ENCODE results near the gene PSMA4. TPM values are rescaled to one million over a fixed set of nuclear protein-coding genes. Genes with fewer than 3 reads are reported as not detected.
A peak's percentile ranks its signal among the peaks of the same experiment; 100 is the strongest.

PSMA4 gene
- total RNA-seq, 1 donor from 2014 or later = 163 TPM

DNA sequence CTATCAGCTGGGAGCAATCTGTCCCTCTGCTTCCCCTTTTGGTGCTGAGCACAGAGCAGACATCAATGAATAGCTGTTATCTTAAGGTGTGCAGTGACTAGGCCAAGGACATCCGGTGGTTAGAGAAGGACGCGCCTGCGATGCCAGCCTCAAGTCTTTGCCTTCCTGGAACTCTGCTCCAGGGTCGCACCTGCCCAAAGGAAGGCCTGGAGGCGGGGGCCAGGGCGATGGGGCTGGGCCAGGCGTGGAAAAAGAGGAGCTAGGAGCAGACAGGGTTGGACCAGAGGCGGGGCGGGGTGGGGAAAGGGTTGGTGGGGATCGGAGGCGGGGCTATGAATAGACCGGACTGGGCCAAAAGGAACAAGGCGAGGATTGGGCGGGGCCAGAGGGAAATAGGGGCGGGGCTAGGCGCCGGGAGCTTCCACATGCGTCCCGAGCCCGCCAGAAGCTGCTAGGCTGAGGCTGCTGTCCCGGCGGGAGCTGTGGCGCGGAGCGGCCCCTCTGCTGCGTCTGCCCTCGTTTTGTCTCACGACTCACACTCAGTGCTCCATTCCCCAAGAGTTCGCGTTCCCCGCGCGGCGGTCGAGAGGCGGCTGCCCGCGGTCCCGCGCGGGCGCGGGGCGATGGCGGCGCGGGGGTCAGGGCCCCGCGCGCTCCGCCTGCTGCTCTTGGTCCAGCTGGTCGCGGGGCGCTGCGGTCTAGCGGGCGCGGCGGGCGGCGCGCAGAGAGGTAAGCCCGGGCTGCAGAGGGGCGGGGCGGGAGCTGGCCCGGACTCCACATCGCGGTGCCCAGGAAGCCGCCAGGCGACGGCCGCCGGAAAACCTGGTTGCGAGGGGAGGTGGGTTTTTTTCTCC, 25.1 kb downstream of the PSMA4 start, which contains the start of gene CHRNA5:
CHRNA5 (plus strand) TSS at position 424 of the 854 bp plus-strand sequence; CDS start at position 624, 200 bp downstream.
- TF ChIP-seq, protein P1, sequence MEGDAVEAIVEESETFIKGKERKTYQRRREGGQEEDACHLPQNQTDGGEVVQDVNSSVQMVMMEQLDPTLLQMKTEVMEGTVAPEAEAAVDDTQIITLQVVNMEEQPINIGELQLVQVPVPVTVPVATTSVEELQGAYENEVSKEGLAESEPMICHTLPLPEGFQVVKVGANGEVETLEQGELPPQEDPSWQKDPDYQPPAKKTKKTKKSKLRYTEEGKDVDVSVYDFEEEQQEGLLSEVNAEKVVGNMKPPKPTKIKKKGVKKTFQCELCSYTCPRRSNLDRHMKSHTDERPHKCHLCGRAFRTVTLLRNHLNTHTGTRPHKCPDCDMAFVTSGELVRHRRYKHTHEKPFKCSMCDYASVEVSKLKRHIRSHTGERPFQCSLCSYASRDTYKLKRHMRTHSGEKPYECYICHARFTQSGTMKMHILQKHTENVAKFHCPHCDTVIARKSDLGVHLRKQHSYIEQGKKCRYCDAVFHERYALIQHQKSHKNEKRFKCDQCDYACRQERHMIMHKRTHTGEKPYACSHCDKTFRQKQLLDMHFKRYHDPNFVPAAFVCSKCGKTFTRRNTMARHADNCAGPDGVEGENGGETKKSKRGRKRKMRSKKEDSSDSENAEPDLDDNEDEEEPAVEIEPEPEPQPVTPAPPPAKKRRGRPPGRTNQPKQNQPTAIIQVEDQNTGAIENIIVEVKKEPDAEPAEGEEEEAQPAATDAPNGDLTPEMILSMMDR (IDR thresholded peaks at IDR 0.05; ENCODE audit: unreplicated experiment) = no peak
- Mint-ChIP-seq H3K27me3 (ENCODE audit: low read depth) (peaks cover 34% of the 10 kb centered on the region), H3K4me3 (peak within 1 kb of the TSS; percentile 76), H3K36me3 (no peaks in the 10 kb centered on the region), H3K4me1 (peaks cover 10% of the 10 kb centered on the region), H3K27ac (peak within 1 kb of the TSS; percentile 63), H3K9me3 (no peaks in the 10 kb centered on the region)
- peak; percentile 85 to 95 for DNase-seq (ENCODE audit: low spot score in 2 of 2, unreplicated experiment in 2 of 2)

DNA sequence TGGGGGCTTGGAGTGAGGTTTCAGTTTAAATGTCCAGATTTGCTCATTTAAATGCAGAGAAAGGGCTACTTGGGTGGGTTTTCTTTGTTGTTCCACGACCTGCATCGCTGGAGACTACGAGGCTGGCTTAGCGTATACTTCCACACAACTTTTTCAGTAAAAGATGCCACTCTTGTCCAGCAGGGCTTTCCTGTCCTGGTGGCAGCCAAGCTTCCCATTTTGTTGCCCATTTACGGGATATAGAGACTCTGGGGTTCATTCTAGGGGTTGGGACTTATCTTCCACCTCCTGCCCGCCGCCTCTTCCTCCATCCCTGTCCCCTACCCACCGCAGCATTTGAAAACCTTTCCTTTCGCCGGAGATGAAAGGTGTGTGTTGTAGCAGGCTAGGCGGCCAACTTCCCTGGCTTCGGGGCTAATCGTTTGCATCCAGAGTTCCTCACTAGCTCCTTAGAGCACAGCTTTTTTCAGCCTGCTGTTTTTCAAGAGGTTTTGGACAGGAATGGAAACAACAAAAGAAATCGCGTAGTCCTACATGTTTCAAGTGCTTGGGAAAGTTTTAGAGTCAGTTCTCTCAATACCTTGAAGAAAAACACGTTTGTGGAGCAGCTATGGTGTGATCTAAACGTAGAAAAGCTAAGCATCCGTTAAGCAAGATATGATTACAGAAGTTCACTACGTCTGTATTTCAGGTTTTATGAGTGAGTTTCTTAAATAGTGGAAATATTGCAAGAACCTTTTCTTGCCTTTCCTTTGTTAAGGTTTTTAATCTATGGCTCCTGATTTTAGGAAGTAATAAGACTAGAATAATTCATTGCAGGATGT, 25.9 kb downstream of the PSMA4 start:
- peak overlapping the region; percentile 63 for H3K27ac Mint-ChIP-seq
- peak in 1 of 2 experiments; percentile 44 for DNase-seq (ENCODE audit: low spot score in 2 of 2, unreplicated experiment in 2 of 2)
- peaks cover 10% of the 10 kb centered on the region for H3K4me1 Mint-ChIP-seq
- H3K4me3 Mint-ChIP-seq = peak overlapping the region; percentile 75
- peaks cover 34% of the 10 kb centered on the region for H3K27me3 Mint-ChIP-seq (ENCODE audit: low read depth)
- TF ChIP-seq, protein P1 (IDR thresholded peaks at IDR 0.05; ENCODE audit: unreplicated experiment) = peak; percentile 11
- no peaks in the 10 kb centered on the region for H3K36me3 Mint-ChIP-seq
- H3K9me3 Mint-ChIP-seq = no peaks in the 10 kb centered on the region

DNA sequence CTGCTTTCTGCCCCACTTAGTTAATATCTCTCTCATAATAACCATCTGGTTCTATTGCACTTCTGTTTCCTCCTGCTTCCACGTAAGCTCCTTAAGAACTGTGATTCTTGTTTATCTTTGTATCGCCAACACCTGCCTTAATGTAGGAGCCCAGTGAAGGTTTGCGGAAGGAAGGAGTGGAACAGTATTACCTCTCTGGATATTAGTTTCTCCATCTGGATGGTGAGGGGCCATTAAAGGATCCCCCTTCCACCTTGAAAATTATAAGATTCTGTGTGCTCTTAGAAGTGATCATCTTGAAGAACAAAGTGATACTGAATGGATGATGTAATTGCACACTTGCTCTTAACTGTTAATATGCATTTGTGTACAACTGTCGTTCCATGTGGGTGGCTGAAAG, 27.3 kb downstream of the PSMA4 start:
- no peaks in the 10 kb centered on the region for H3K9me3 Mint-ChIP-seq
- no peak overlapping the region for H3K27ac Mint-ChIP-seq
- H3K27me3 Mint-ChIP-seq (ENCODE audit: low read depth) = peaks cover 26% of the 10 kb centered on the region
- no peak for DNase-seq (ENCODE audit: low spot score in 2 of 2, unreplicated experiment in 2 of 2)
- H3K4me3 Mint-ChIP-seq = peak overlapping the region; percentile 4
- peaks cover 11% of the 10 kb centered on the region for H3K4me1 Mint-ChIP-seq
- TF ChIP-seq, protein P1 (IDR thresholded peaks at IDR 0.05; ENCODE audit: unreplicated experiment) = no peak
- no peaks in the 10 kb centered on the region for H3K36me3 Mint-ChIP-seq

DNA sequence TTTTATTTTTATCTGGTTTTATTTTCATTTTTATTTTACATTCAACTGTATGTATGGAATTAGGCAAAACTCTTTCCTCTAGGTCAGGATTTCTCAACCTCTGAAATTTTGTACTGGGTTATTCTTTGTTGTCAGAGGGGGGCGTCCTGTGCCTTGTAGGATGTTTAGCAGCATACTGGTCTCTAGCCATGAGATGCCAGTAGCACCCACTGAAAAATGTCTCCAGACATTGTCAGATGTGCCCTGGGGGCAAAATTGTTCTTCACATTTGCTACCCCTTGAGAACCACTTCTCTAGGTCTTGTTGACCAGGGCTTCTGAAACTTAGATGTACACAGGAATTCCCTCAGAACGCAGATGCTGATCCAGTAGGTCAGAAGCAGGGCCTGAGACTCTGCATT, 30.5 kb downstream of the PSMA4 start:
- H3K27me3 Mint-ChIP-seq (ENCODE audit: low read depth) = peaks cover 11% of the 10 kb centered on the region
- H3K27ac Mint-ChIP-seq = no peak overlapping the region
- H3K9me3 Mint-ChIP-seq = no peaks in the 10 kb centered on the region
- no peak for DNase-seq (ENCODE audit: low spot score in 2 of 2, unreplicated experiment in 2 of 2)
- TF ChIP-seq, protein P1 (IDR thresholded peaks at IDR 0.05; ENCODE audit: unreplicated experiment) = no peak
- no peak overlapping the region for H3K4me3 Mint-ChIP-seq
- no peaks in the 10 kb centered on the region for H3K36me3 Mint-ChIP-seq
- H3K4me1 Mint-ChIP-seq = peaks cover 11% of the 10 kb centered on the region

DNA sequence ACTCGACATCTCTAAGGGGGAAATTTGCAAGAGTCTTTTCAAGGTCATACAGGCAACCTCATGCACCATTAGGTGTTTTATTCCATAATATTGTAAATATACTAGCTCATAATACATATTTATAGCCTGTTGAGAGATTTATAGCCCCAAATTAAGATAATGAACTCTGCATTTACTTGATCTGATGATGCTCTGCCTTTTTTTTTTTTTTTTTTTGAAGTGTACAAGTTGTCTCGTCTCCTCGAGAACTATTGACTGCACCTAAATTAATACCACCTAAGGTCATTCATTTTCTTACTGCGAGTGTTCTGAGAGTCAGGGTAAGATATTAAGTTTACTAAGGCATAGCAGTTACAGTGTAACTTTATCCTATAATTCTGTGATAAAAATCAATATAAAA, 31.1 kb downstream of the PSMA4 start:
- Mint-ChIP-seq H3K36me3 (no peaks in the 10 kb centered on the region), H3K9me3 (no peaks in the 10 kb centered on the region), H3K27ac (no peak overlapping the region), H3K4me3 (no peak overlapping the region), H3K27me3 (ENCODE audit: low read depth) (peaks cover 9% of the 10 kb centered on the region), H3K4me1 (peaks cover 8% of the 10 kb centered on the region)
- TF ChIP-seq, protein P1 (IDR thresholded peaks at IDR 0.05; ENCODE audit: unreplicated experiment) = no peak
- no peak for DNase-seq (ENCODE audit: low spot score in 2 of 2, unreplicated experiment in 2 of 2)

All from mesothelial cell of epicardium (in vitro differentiated cells).